Stomach (tissue), 4 donors: ENCODE results near the gene PARD6A.

ENCODE experiments used
- EP300 ChIP-seq: sonication (generic); formaldehyde crosslinking; IDR thresholded peaks from one replicate; pipeline ENCODE4 v1.6.1; 2017; ENCODE audit warnings: antibody characterized with exemption
- POLR2A ChIP-seq, 4 donors: fragments of 450-650 bp; IDR thresholded peaks; one replicate each; pipeline ENCODE4 v1.6.1; 2016; ENCODE audit warnings: antibody characterized with exemption in 4 of 4, control low read depth in 2 of 4, mild to moderate bottlenecking in 1 of 4, moderate library complexity in 1 of 4

DNA sequence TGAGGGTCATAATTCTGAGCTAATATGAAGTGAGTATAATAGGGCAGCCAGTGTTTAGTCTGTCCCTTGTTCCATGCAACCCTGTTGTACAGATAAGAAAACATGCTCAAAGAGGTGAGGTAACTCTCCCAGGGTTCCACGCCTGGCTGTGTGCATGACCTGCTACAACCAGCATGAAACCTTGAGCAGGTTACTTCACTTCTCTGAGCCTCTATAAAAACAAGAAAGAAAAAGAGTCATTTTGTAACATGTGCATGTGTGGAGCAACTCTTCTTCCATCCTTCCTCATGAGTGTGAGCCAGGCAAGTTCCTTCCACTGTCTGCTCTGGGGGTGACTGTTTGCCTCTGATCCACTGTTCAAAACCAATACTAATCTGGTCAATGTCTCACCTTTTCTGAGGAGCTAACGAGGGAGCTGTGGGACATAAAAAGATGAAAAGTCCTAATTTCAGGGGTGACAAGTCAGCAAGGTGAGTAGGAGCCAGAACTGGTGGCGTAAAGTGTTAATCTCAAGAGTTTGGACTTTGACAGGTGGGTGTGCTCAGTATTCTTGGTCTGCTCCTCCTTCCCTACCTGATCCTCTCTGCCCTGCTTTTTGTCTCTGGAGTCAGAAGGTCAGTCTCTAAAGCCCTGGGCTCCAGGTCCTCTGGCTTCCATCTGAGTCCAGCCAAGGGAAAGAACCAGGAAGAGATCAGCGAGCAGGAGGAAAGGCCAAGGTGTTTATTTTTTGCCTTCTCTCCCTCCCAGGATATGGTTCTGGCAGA lies 36.8 kb downstream of the PARD6A start:
- TF ChIP-seq POLR2A (IDR thresholded peaks at IDR 0.05) (no peak), EP300 (no peak)
